Activated CD4-positive, alpha-beta T cell treated with anti-CD3 and anti-CD28 coated beads, Interleukin-2, amount 50 U/mL, for 4 hours (primary cell): ENCODE data around the gene CSGALNACT2.

Experiments
- DNase-seq, 2 experiments: peaks; one replicate each; pipeline ENCODE4 v3.0.0-alpha.2; 2020

The CSGALNACT2 gene

GRCh38 chr10:43204042-43204942, 66.0 kb downstream of the CSGALNACT2 start:
- no peak for DNase-seq

GRCh38 chr10:43204943-43205671, 66.9 kb downstream of the CSGALNACT2 start:
- peak; percentile 47 to 49 for DNase-seq

GRCh38 chr10:43205681-43206390, 67.6 kb downstream of the CSGALNACT2 start:
- no peak for DNase-seq

- no peak for DNase-seq
Measured at GRCh38 chr10:43206391-43207235, 68.4 kb downstream of the CSGALNACT2 start.

GRCh38 chr10:43208147-43209073, 70.2 kb downstream of the CSGALNACT2 start:
- DNase-seq: no peak

GRCh38 chr10:43209074-43209455, 70.8 kb downstream of the CSGALNACT2 start:
- DNase-seq: no peak

- DNase-seq: no peak
Measured at GRCh38 chr10:43209651-43210141, 71.5 kb downstream of the CSGALNACT2 start.

- no peak for DNase-seq
Measured at GRCh38 chr10:43210556-43210955, 72.3 kb downstream of the CSGALNACT2 start.

GRCh38 chr10:43211030-43211429, 72.8 kb downstream of the CSGALNACT2 start:
- DNase-seq: no peak

- no peak for DNase-seq
Measured at GRCh38 chr10:43211431-43212042, 73.3 kb downstream of the CSGALNACT2 start.

GRCh38 chr10:43212043-43212721, 73.9 kb downstream of the CSGALNACT2 start:
- DNase-seq: no peak

- DNase-seq: no peak
Measured at GRCh38 chr10:43214071-43214955, 76.1 kb downstream of the CSGALNACT2 start.

GRCh38 chr10:43214956-43215561, 76.8 kb downstream of the CSGALNACT2 start:
- DNase-seq: no peak

GRCh38 chr10:43215758-43216455, 77.7 kb downstream of the CSGALNACT2 start:
- DNase-seq: no peak

- no peak for DNase-seq
Measured at GRCh38 chr10:43216931-43217562, 78.8 kb downstream of the CSGALNACT2 start.

GRCh38 chr10:43217563-43218205, 79.4 kb downstream of the CSGALNACT2 start:
- no peak for DNase-seq
